Mammary microvascular endothelial cell (primary cell): ENCODE data around the gene FAM136A. TPM values are rescaled to one million over a fixed set of nuclear protein-coding genes. Genes with fewer than 3 reads are reported as not detected.

Experiments
- total RNA-seq: library from RNA; depleted of rRNA; stranded (reverse); fragments of >200 nt; gene quantifications from 2 replicates; pipeline ENCODE4 v1.2.3, GENCODE V29; 2015

The FAM136A gene
- 57.5 and 67.7 TPM in 2 replicates for total RNA-seq

DNA sequence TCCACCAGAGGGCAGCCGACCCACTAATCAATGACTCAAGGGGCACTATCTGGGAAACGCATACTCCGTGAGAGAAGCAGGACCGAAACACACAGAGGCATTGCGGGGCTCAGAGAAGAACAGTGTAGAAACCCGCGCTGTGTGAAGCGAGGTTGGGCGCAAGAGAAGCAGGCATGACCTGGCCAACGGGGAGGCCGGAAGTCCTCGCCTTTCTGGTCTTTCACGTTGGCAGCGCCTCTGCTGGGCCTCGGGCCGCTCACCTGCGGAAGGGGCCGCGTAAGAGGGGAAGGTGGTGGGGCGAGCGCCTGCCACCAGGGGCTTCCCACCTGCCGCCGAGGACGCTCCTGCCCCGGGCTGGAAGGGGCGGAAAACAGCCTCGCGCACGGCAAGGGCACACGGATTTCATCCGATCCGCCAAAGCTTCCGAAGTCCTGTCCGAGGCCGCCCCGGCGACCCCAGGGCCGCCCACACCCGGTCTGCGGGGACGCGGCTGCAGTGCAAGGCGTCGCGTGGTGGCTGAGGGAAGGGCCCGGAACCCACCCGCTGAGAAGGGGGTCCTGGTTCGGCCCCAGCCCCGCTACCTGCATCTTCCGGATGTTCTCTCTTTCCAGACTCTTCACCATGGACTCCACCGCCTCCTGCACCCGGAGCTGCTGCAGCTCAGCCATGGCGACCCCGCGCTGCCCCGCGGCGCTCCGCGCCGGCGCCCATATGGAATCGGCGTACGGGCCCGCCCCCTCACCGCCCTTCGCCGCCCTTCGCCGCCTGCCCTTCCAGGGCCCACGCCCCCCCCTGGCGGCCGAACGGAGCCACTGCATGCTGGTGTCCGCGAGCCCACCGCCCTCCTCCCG lies at the start of gene FAM136A:
TSS of gene FAM136A (minus strand) at position 724 of the 851 bp plus-strand sequence. CDS start at position 668, 56 bp downstream.

DNA sequence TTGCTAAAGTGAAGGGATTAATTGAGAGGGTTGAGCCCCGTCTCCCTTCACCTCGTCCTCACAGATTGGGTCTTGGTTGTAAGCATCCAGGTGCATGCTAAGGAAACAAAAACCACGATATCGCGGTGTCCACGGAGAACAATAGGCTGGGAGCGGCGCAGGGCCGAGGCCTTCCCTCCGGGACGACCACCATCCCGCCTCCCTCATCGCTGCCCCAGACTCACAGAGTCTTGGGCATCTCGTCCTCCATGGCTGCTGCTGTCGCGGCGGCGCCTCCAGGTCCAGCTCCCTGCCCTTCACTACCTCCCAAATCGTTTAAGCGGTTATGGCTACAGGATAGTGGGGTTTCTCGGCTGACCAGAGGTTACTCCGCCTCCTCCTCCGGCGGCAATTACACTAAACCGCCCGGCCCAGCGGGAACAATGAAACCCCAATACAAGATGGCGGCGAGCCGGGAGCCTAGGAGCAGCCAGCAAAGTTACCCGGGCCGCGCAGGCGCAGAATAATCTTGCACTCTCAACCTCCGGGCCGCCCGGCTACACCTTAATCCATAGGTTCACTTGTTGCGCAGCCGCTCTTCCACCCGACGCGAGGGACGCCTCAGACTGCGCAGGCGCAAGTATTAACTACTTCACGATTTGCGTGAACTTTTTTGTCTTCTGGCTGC lies 53.6 kb downstream of the FAM136A start, which contains the start of gene TIA1:
TSS of gene TIA1 (minus strand) at position 448 of the 667 bp plus-strand sequence. CDS start at position 250, 198 bp downstream.

Other genes with a start within 250 kb of the FAM136A start
- gene PCBP1, start 214.6 kb downstream of the FAM136A start, total RNA-seq: 127 and 142 TPM in 2 replicates
- gene C2orf42, start 111.0 kb downstream of the FAM136A start, total RNA-seq: 9.4 and 13.6 TPM in 2 replicates
- gene TIA1, start 53.4 kb downstream of the FAM136A start, total RNA-seq: 41.3 and 41.7 TPM in 2 replicates
- gene PCYOX1, start 43.9 kb downstream of the FAM136A start, total RNA-seq: 17.5 and 19.7 TPM in 2 replicates
- gene SNRPG, start 8.3 kb downstream of the FAM136A start, total RNA-seq: 352 and 374 TPM in 2 replicates